IMR-90 (cell line): ENCODE results near the gene NEO1. TPM values are rescaled to one million over a fixed set of nuclear protein-coding genes. Genes with fewer than 3 reads are reported as not detected.

Experiments
- ATAC-seq: fragments of 200-7000 bp; cut with Tn5 transposase; 2 replicates; pipeline ENCODE4 v1.9.1; 2020; ENCODE audit warnings: low read depth, mild to moderate bottlenecking, moderate library complexity
- BruUV-seq: library from RNA; stranded (reverse); fragments of 400-500 nt; replicated peaks from 2 replicates; lab custom pipeline; 2021; lab: Mats Ljungman, UMichigan
- CTCF ChIA-PET: fragments of 300-600 bp; formaldehyde crosslinking; extraction: SDS; loops from one replicate; lab custom pipeline; 2021; ENCODE audit warnings: antibody characterized with exemption; lab: Yijun Ruan, JAX
- POLR2A ChIA-PET: fragments of 300-600 bp; sonication (Branson Sonifier 250); formaldehyde crosslinking; loops from one replicate; lab custom pipeline; 2022; ENCODE audit warnings: antibody characterized with exemption; ENCODE audit not compliant: unreplicated experiment; lab: Charles Lee
- DNase-seq: peaks from one replicate; pipeline ENCODE4 v3.0.0; 2013
- H2AFZ ChIP-seq: replicated peaks from 2 replicates; pipeline ENCODE3; 2013; ENCODE audit warnings: low read length, mild to moderate bottlenecking; ENCODE audit not compliant: poor library complexity
- H2AK5ac ChIP-seq: 2 replicates; pipeline ENCODE4 v1.6.1; 2013; ENCODE audit warnings: low read depth, low read length, inconsistent platforms
- H2AK9ac ChIP-seq: replicated peaks from 2 replicates; pipeline ENCODE3; 2013; ENCODE audit warnings: mild to moderate bottlenecking, low read depth, low read length, moderate library complexity; ENCODE audit not compliant: poor library complexity
- H2BK120ac ChIP-seq: 2 replicates; pipeline ENCODE4 v1.6.1; 2013; ENCODE audit warnings: low read depth, low read length, inconsistent platforms
- H2BK15ac ChIP-seq: 3 replicates; pipeline ENCODE4 v1.6.1; 2013; ENCODE audit warnings: low read depth, low read length, inconsistent platforms
- H2BK20ac ChIP-seq: 2 replicates; pipeline ENCODE4 v1.6.1; 2013; ENCODE audit warnings: low read depth, mild to moderate bottlenecking, inconsistent platforms, low read length, moderate library complexity
- H2BK5ac ChIP-seq: 2 replicates; pipeline ENCODE4 v1.6.1; 2013; ENCODE audit warnings: mild to moderate bottlenecking, low read depth, low read length, inconsistent platforms; ENCODE audit not compliant: poor library complexity, severe bottlenecking
- H3K14ac ChIP-seq: replicated peaks from 2 replicates; pipeline ENCODE4 v1.6.1; 2013; ENCODE audit warnings: low read depth, low read length, inconsistent platforms
- H3K18ac ChIP-seq: 2 replicates; pipeline ENCODE4 v1.6.1; 2013; ENCODE audit warnings: low read depth, low read length, control low read depth
- H3K23ac ChIP-seq: 2 replicates; pipeline ENCODE4 v1.6.1; 2013; ENCODE audit warnings: low read depth, low read length, inconsistent platforms
- H3K27ac ChIP-seq: 2 replicates; pipeline ENCODE4 v1.5.1; 2013; ENCODE audit warnings: mild to moderate bottlenecking, control low read depth, low read length; ENCODE audit not compliant: insufficient read depth
- H3K27me3 ChIP-seq: 2 replicates; pipeline ENCODE4 v1.6.1; 2013; ENCODE audit warnings: low read length; ENCODE audit not compliant: control insufficient read depth, insufficient read depth
- H3K36me3 ChIP-seq: 2 replicates; pipeline ENCODE4 v1.6.1; 2013; ENCODE audit warnings: low read length, mixed read lengths; ENCODE audit not compliant: control insufficient read depth, insufficient read depth
- H3K4ac ChIP-seq: 2 replicates; pipeline ENCODE4 v1.6.1; 2013; ENCODE audit warnings: low read depth, low read length, inconsistent platforms
- H3K4me1 ChIP-seq: 2 replicates; pipeline ENCODE4 v1.6.1; 2013; ENCODE audit warnings: low read length, mixed read lengths; ENCODE audit not compliant: control insufficient read depth, insufficient read depth
- H3K4me2 ChIP-seq: 2 replicates; pipeline ENCODE4 v1.6.1; 2013; ENCODE audit warnings: low read depth, mild to moderate bottlenecking, control low read depth, low read length, moderate library complexity
- H3K4me3 ChIP-seq: 2 replicates; pipeline ENCODE4 v1.5.1; 2013; ENCODE audit warnings: low read depth, mild to moderate bottlenecking, control low read depth, low read length, moderate library complexity; ENCODE audit not compliant: insufficient read depth
- H3K56ac ChIP-seq: 2 replicates; pipeline ENCODE4 v1.6.1; 2013; ENCODE audit warnings: low read length, inconsistent platforms; ENCODE audit not compliant: insufficient read depth; ENCODE audit errors: extremely low read depth
- H3K79me1 ChIP-seq, 2 experiments: 2 replicates each; pipeline ENCODE4 v1.6.1; 2013; ENCODE audit warnings: low read length in 2 of 2, inconsistent platforms in 1 of 2, low read depth in 1 of 2
- H3K9ac ChIP-seq: 2 replicates; pipeline ENCODE4 v1.6.1; 2013; ENCODE audit warnings: low read depth, low read length, control low read depth
- H3K9me1 ChIP-seq: 2 replicates; pipeline ENCODE4 v1.6.1; 2013; ENCODE audit warnings: low read length, inconsistent platforms; ENCODE audit not compliant: insufficient read depth
- H3K9me3 ChIP-seq: 2 replicates; pipeline ENCODE4 v1.6.1; 2013; ENCODE audit warnings: low read length; ENCODE audit not compliant: control insufficient read depth, insufficient read depth
- H4K20me1 ChIP-seq: 2 replicates; pipeline ENCODE4 v1.6.1; 2013; ENCODE audit warnings: low read length, inconsistent platforms; ENCODE audit not compliant: insufficient read depth
- H4K5ac ChIP-seq: 2 replicates; pipeline ENCODE4 v1.6.1; 2013; ENCODE audit warnings: mild to moderate bottlenecking, low read depth, low read length, control low read depth
- H4K8ac ChIP-seq, 2 experiments: 2 replicates each; pipeline ENCODE4 v1.6.1; 2013; ENCODE audit warnings: low read depth in 2 of 2, low read length in 2 of 2, control low read depth in 1 of 2, inconsistent platforms in 1 of 2
- H4K91ac ChIP-seq: 2 replicates; pipeline ENCODE4 v1.6.1; 2013; ENCODE audit warnings: low read depth, low read length, inconsistent platforms; ENCODE audit not compliant: insufficient read depth
- MAFK ChIP-seq: IDR thresholded peaks from 2 replicates; pipeline ENCODE4 v1.6.1; 2012; ENCODE audit warnings: low read depth, low read length, improper control_type of control experiment
- NFE2L2 ChIP-seq: fragments of 150-350 bp; IDR thresholded peaks from 2 replicates; pipeline ENCODE4 v1.6.1; 2016; ENCODE audit warnings: low read depth, mild to moderate bottlenecking, low read length
- RAD21 ChIP-seq: IDR thresholded peaks from 2 replicates; pipeline ENCODE4 v1.6.1; 2012; ENCODE audit warnings: low read length, improper control_type of control experiment
- WGBS, 2 experiments: methylation state at CpG; one replicate each; pipeline versions ENCODE4 v1.1.5 to v1.1.7; 2013; ENCODE audit warnings: missing lambda C conversion rate in 2 of 2; ENCODE audit not compliant: insufficient read length in 1 of 2; ENCODE audit errors: extremely low coverage in 2 of 2; 5-methylcytosine and 5-hydroxymethylcytosine counted together
- dilution Hi-C: fragments of 300-500 bp; cut with HindIII; formaldehyde crosslinking; loops from one replicate; pipeline ENCODE4 v1.14.3; 2018; ENCODE audit warnings: low sequenced_read_pairs; ENCODE audit not compliant: unreplicated experiment
- in situ Hi-C: fragments of 300-500 bp; cut with MboI; formaldehyde crosslinking; loops from 3 replicates; pipeline ENCODE4 v1.14.3; 2019; ENCODE audit warnings: low sequenced_read_pairs, inconsistent platforms, mixed read lengths
- intact Hi-C: fragments of 100-400 bp; cut with micrococcal nuclease; formaldehyde crosslinking; loops from 2 replicates; pipeline ENCODE4 v1.10.0; 2022
- polyA plus RNA-seq, 3 experiments: library from polyadenylated mRNA; depleted of rRNA; stranded (reverse); fragments of >200 nt; gene quantifications; 2 replicates each; pipeline ENCODE4 v1.2.3, GENCODE V29; 2012; ENCODE audit warnings: low replicate concordance in 1 of 3
- total RNA-seq: library from RNA; depleted of rRNA; stranded (reverse); fragments of >200 nt; gene quantifications from 2 replicates; pipeline ENCODE4 v1.2.3, GENCODE V29; 2012

NEO1 gene
- total and polyA plus RNA-seq, 2 of the 4 experiments (the other 2 are of a cell fraction) = 16.3 to 18.5 TPM

DNA sequence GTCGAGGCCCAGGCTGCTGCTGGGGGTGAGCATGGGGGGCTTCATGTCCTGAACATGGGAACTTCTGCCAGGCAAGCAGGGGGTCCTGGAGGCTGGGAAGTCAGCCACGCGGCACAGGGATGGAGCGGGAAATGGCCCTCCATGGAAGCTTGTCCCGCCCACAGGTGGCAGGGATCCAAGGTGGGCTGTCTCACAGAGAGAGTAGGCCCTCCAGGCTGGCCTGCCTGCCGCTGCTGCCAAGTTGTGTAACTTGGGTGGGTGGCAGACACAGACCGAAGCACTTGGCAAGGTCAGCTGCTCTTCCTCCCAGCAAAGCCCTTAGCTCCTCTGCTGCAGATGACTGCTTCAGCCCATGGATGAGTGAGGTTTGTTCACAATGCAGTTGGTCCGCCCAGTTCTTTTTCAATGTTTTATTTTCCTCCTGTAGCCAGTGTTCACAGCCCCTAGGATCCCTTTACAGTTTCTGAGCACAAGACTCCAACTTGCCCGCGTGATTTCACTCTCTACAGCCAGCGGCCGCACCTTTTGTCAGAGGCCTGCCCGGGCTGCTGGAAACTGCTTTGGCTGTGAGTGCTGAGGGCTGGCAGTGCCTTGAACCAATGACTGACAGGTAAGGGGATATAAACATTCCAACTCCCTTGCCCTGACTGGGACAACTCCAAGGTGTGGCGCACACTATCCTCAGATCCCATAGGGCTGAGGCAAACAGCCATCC, 289.8 kb downstream of the NEO1 start:
- H2AK5ac ChIP-seq = no peak overlapping the region
- no peak overlapping the region for H3K4me2 ChIP-seq
- dilution Hi-C loops (no loop called here), in situ Hi-C loops (no loop called here), intact Hi-C loops (no loop called here)
- H3K9me3 ChIP-seq = peaks cover 3% of the 10 kb centered on the region
- H3K79me1 ChIP-seq = no peaks in the 10 kb centered on the region
- H2AFZ ChIP-seq = no peak overlapping the region
- H3K36me3 ChIP-seq = no peaks in the 10 kb centered on the region
- ChIA-PET POLR2A (no interaction called here), CTCF (no interaction called here)
- H4K8ac ChIP-seq = no peak overlapping the region
- BruUV-seq = no TSS peak
- no peaks in the 10 kb centered on the region for H3K9me1 ChIP-seq
- no peak overlapping the region for H2BK120ac ChIP-seq
- H2AK9ac ChIP-seq = no peak overlapping the region
- no peak overlapping the region for H4K91ac ChIP-seq
- H4K20me1 ChIP-seq = no peaks in the 10 kb centered on the region; the same call in 1 of the 2 replicates
- TF ChIP-seq RAD21 (no peak), MAFK (no peak), NFE2L2 (no peak)
- no peak for DNase-seq
- H2BK5ac ChIP-seq = no peak overlapping the region
- H3K14ac ChIP-seq = no peak overlapping the region
- no peak for ATAC-seq
- peaks cover 25% of the 10 kb centered on the region for H3K27me3 ChIP-seq
- no peak overlapping the region for H3K18ac ChIP-seq
- no peak overlapping the region for H2BK20ac ChIP-seq
- H3K9ac ChIP-seq = no peak overlapping the region
- 92% methylated on average over 5 of the region's 14 CpGs; no CpG with 5 or more reads in 1 of the 2 experiments for WGBS, 2 experiments
- no peak overlapping the region for H3K23ac ChIP-seq
- no peak overlapping the region for H4K5ac ChIP-seq
- no peak overlapping the region for H3K4me3 ChIP-seq
- H3K27ac ChIP-seq = no peak overlapping the region
- no peak overlapping the region for H3K56ac ChIP-seq
- no peak overlapping the region for H2BK15ac ChIP-seq
- no peaks in the 10 kb centered on the region for H3K4me1 ChIP-seq
- H3K4ac ChIP-seq = no peak overlapping the region
